ENCODE data around the gene TMEM184C.

Gene TMEM184C

GRCh38 chr4:147597561-147597960, 19.6 kb upstream of the TMEM184C start:
- FAIRE-seq = no peak
- no peak for DNase-seq (ENCODE audit: insufficient read length, low spot score)

DNA sequence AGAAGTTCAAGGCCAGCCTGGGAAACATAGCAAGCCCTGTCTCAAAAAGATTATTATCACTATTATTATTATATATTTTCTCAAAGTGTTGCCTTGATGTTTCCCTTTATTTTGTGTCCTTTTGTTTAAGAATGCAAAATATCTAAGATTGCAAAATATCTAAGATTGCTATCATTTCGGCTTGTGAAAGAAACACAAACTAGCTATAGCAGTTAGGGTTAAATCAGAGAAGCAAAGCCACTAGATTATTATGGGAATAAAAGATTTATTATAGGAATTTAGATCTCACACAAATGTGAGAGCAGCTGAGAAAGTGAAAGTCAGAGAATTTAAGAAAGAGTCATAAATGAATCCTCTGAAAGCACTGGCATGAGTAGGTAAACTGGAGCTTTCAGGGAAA, 18.0 kb upstream of the TMEM184C start:
- FAIRE-seq (no peak), DNase-seq (ENCODE audit: insufficient read length, low spot score) (no peak)

DNA sequence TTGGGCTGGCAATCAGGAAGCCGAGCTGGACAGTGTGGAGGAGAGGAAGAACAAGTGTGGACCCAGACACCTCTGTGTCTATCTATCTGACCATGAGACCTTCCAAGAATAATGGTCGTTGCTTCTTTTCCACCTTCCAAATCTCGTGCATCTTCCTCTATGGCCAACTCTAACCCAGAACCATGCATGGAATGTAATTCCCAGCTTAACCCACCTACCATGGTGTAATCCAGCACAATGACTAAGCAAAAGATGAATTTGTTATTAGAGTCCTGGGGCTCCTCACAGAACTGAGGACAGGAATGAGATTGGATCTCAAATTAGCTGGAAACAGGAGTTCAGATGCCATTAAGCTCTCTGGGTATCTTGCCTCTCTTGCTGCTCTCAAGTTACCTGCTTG, 17.4 kb upstream of the TMEM184C start:
- FAIRE-seq (peak; percentile 42), DNase-seq (ENCODE audit: insufficient read length, low spot score) (peak; percentile 19)

DNA sequence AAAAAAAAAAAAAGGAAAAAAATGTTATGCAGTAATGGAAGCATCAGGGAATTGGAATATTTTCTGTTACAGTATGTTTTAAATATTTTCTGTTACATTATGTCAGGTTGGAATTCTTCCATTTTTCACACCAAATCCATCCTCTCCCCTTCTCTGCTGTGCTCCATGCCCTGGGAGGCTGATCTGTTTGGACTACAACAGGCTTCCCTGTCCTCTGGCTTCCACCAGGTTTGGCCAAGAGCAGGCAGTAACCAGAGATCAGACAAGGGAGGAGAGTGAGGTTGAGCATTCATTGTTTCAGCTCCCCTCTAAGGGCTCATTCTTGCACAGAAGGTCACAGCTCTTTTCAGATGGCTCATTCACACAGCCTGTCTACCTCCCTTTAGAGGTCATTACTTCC, 11.7 kb upstream of the TMEM184C start:
- DNase-seq (ENCODE audit: insufficient read length, low spot score) = no peak
- FAIRE-seq = no peak

DNA sequence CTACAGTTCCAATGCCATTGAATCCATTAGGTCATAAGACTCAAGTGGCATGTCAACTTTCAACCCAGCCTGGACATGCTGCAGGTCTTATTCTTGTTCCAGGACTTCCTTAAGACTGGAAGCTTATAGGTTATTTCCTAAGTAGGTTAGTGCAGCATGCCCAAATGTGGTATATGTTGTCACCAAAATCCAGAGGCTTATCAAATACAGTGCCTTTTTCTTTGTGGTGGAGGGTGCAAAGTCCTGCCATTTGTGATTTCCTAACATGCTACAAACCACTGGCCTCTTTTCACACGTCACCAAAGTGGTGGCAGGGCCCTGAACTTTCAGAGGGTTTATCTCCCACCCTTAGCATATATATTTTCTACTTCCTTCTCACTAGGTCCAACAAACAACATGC, 9.7 kb upstream of the TMEM184C start:
- FAIRE-seq (no peak), DNase-seq (ENCODE audit: insufficient read length, low spot score) (no peak)

DNA sequence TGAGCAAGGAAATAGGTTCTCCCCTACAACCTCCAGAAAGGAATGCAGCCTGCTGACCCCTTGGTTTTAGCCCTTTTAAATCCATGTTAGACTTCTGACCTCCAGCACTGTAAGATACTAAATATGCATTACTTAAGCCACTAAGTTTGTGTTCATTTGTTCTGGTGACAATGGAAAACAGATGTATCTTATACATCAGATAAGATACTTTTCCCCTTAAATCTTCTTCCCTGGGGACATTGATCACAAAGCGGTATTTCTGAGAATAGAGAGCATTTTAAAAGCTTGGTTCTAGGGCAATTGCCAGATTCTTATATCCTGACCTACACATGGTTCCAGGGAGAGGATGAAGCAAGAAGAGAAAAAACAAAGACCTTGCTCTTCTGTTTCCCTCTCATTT, 6.5 kb upstream of the TMEM184C start:
- DNase-seq (ENCODE audit: insufficient read length, low spot score) = no peak
- no peak for FAIRE-seq

- DNase-seq (ENCODE audit: insufficient read length, low spot score) (no peak), FAIRE-seq (no peak)
Observed at GRCh38 chr4:147616849-147617172, 386 bp upstream of the TMEM184C start.

DNA sequence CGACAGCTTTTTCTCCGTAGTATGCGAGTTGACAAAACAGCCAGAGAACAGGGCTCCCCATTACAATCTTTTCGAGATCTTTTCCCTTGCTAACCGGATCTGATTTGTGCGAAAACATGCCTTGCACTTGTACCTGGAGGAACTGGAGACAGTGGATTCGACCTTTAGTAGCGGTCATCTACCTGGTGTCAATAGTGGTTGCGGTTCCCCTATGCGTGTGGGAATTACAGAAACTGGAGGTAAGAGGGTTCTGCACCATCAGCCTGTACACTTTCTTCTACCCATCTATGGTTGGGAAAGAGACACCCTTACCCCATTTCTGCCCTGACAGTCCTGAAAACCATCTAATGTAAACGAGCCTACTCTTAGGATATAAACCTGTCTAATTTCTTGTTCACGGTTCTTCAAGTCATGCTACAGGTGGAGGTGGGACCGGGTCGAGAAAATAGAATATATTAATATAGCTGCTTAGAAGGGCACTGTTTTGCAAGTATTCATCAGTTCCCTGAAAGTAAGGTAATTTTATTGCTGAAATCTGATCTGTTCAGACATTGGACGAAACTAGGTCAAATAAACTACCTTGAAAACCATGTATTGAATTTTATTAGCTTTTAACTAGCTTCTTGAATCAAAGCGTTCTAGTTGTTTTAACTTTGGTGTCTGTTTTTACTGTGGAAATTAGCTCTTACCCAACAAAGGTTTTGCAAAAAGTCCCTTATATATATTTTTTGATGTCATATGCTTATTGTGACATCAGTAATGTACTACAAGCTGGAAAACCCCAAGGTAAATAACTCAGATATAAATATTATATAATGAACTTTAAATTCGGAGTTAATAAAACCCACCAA, 869 bp downstream of the TMEM184C start:
- FAIRE-seq = no peak
- no peak for DNase-seq (ENCODE audit: insufficient read length, low spot score)

DNA sequence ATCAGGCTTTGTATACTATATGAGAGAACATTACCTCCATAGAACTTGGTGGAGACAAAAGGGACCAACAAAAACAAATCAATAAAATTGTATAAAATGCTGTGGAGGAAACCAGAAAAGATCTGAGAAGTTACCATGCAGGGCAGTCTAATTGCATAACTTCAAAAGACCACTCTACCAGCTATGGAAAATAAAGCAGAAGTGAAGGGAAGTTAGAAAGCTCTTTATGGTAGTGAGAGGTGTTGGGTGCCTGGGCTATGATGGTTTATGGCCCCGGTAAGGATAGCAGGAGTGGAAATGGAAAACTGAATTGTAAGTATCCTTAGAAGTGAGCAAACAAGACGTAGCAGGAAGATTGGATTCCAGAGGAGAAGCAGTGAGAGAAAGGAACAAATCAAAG, 3.1 kb downstream of the TMEM184C start:
- FAIRE-seq = no peak

DNA sequence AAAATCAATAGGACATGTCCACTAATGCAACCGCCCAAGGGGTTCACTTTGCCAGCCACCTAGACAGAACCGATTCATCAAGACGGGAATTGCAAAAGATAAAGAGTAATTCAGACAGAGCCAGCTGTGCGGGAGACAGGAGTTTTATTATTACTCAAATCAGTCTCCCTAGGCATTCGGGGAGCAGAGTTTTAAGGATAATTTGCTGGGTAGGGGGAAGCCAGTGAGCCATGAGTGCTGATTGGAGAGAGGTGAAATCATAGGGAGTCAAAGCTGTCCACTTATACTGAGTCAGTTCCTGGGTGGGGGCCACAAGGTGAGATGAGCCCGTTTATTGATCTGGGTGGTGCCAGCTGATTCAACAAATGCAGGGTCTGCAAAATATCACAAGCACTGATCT, 8.5 kb downstream of the TMEM184C start:
- FAIRE-seq = no peak
- no peak for DNase-seq (ENCODE audit: insufficient read length, low spot score)

More for the DNA sequence above, 3.1 kb downstream of the TMEM184C start:
- DNase-seq (ENCODE audit: insufficient read length, low spot score) = no peak

GRCh38 chr4:147626903-147627302, 9.7 kb downstream of the TMEM184C start:
- DNase-seq (ENCODE audit: insufficient read length, low spot score) (no peak), FAIRE-seq (no peak)

GRCh38 chr4:147628415-147628814, 11.2 kb downstream of the TMEM184C start:
- FAIRE-seq (no peak), DNase-seq (ENCODE audit: insufficient read length, low spot score) (no peak)

DNA sequence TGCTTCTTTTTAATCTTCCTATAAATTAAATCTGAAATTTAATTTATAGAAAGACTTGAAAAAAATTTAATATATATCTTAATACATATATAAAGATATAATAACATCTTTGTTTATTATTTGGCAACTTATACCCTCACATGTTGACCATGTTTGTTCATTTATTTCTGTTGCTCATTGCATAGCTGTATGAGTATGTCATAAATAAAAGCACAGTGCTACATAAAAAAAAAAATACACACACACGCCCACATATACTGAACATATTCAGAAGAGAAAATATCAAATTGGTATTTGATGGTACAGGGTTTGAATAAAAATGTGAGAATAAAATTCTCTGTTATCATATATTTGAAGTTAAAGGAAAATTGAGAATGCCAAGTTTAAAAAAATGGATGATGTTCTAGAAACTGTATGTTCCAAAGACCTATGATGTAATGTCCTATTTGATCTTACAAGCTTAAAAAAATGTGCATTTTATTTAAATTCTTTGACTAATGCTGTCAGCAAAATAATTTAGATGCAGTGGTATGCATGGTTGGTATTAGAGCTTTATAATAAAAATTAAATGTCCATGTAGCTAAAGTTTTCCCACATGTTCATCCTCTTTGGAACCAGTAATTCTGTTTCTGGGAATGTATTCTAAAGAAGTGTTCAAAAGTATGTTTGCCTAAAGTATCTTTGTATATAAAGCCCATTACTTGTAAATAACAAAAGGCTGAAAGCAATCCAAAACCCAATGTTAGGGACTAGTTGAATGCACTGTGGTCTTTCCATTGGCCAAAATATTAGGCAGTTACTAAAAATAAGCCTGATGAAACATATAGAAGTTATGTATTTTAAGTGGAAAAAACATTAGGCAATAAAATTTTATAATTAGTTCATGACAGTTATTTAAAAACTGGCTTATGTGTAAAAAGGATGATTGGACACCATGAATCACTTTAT, 12.9 kb downstream of the TMEM184C start:
- DNase-seq (ENCODE audit: insufficient read length, low spot score) (no peak), FAIRE-seq (no peak)

DNA sequence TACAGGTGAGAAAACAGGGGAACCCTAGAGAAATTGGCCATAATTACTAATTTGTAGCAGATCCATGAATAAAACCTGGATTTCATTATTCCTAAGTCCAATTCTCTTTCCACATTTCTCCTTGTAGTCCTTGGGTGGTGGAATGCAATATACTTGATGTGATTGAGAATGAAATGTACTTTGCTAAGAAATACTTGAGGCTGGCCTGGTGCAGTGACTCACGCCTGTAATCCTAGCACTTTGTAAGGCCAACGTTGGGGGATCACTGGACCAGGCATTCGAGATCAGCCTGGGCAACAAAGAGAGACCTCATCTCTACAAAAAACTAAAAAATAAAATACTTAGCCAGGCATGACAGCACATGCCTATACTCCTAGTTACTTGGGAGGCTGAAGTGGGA, 15.9 kb downstream of the TMEM184C start:
- DNase-seq (ENCODE audit: insufficient read length, low spot score) (no peak), FAIRE-seq (no peak)

DNA sequence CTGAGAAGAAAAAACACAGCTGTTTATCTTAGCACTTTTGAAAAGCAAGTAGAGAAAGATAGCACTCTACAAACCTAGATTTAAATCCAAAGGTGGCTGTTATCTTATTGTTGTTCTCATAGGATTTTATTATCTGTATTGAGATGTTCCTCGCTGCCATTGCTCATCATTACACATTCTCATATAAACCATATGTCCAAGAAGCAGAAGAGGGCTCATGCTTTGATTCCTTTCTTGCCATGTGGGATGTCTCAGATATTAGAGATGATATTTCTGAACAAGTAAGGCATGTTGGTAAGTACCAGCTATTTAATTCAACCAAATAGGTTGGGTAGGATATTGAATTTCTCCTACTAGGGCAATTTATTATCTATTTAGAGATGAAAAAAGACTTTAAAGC, 16.4 kb downstream of the TMEM184C start:
- no peak for DNase-seq (ENCODE audit: insufficient read length, low spot score)
- no peak for FAIRE-seq

- DNase-seq (ENCODE audit: insufficient read length, low spot score) (no peak), FAIRE-seq (no peak)
Observed at GRCh38 chr4:147635348-147635747, 18.2 kb downstream of the TMEM184C start.

GRCh38 chr4:147638365-147638764, 21.2 kb downstream of the TMEM184C start:
- DNase-seq (ENCODE audit: insufficient read length, low spot score) (no peak), FAIRE-seq (no peak)

GRCh38 chr4:147638942-147639341, 21.7 kb downstream of the TMEM184C start:
- DNase-seq (ENCODE audit: insufficient read length, low spot score) = no peak
- FAIRE-seq = no peak

DNA sequence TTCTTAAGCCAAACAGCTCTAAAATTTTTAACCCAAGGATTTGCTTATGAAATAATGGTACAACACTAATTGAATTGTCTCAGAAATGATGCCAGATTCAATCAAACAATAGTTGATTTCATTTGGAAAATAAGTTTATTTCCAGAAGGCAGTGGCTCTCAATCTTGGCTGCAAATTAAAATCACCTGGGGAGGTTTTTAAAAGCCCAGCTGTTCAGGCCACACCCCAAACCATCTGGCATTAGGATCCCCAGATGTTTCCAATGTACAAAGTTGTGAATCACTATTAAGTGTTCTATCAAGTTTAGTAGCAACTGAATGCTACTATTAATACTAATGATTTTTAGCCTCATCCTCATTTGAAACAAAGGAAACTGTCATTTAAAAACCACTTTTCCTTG, 22.2 kb downstream of the TMEM184C start:
- DNase-seq (ENCODE audit: insufficient read length, low spot score) (no peak), FAIRE-seq (no peak)

DNA sequence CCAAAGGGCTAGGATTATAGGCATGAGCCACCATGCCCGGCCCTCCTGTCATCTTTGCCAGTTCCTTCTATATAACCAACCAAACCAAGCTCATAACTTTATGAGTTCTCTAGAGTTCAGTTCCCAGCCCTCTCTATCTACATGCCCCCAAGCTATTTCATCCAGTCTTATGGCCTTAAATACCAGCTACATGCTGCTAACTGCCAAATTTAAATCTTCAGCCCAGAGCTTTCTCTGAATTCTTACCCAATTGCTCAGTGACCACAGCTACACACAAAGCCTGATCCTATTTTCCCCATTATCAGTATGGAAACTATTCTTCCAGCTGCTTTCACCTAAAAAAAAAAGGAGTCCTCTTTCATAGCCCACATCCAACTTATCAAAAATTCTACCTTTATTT, 23.1 kb downstream of the TMEM184C start:
- FAIRE-seq (no peak), DNase-seq (ENCODE audit: insufficient read length, low spot score) (no peak)

DNA sequence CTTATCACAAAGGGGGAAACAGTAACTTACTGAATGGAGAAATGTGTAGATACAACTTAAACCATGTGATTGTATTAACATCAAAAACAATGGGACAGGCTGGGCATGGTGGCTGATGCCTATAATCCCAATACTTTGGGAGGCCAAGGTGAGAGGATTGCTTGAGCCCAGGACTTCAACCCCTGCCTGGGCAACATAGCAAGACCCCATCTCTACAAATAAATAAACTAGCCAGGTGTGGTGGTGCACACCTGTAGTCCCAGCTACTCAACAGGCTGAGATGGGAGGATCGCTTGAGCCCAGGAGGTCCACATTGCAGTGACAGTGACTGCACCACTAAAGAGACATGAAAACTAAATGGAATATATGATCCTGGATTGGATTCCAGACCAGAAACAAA, 26.4 kb downstream of the TMEM184C start:
- FAIRE-seq = no peak
- no peak for DNase-seq (ENCODE audit: insufficient read length, low spot score)

- DNase-seq (ENCODE audit: insufficient read length, low spot score) = no peak
- FAIRE-seq = no peak
Observed at GRCh38 chr4:147644471-147644870, 27.3 kb downstream of the TMEM184C start.

Measured in HTR-8/SVneo (cell line).